K562 (cell line): ENCODE data around the gene SLC7A9. TPM values are rescaled to one million over a fixed set of nuclear protein-coding genes. Genes with fewer than 3 reads are reported as not detected.

Experiments
- ATAC-seq: fragments of 200-7000 bp; cut with Tn5 transposase; 3 replicates; pipeline ENCODE4 v1.9.1; 2020; ENCODE audit warnings: moderate library complexity
- BruUV-seq: library from RNA; stranded (reverse); fragments of 400-500 nt; replicated peaks from 2 replicates; lab custom pipeline; 2021; lab: Mats Ljungman, UMichigan
- CTCF ChIA-PET: fragments of 300-600 bp; formaldehyde crosslinking; extraction: SDS; loops from one replicate; lab custom pipeline; 2021; ENCODE audit warnings: low intra/inter-chr PET ratio; lab: Yijun Ruan, JAX
- POLR2A ChIA-PET: fragments of 300-600, 350-650 bp; sonication (Branson Sonifier 250); formaldehyde crosslinking; extraction: SDS; loops from one replicate; lab custom pipeline; 2021; ENCODE audit warnings: antibody characterized with exemption, inconsistent platforms; lab: Yijun Ruan, JAX
- DNase-seq, 4 experiments: peaks; one replicate each; pipeline versions ENCODE4 v3.0.0 to v3.0.0-alpha.2; 2011 to 2018; ENCODE audit warnings: low spot score in 3 of 4, mixed read lengths in 3 of 4; ENCODE audit errors: extremely low read depth in 1 of 4
- FAIRE-seq: peaks from 2 replicates; lab custom pipeline; 2011; peaks lifted over from hg19 to GRCh38; lab: Jason Lieb, UNC
- H2AFZ ChIP-seq: 2 replicates; pipeline ENCODE4 v1.6.0; 2011; ENCODE audit warnings: low read depth, low read length, control low read depth, inconsistent platforms
- H3K27ac ChIP-seq: fragments of 200-600 bp; 3 replicates; pipeline ENCODE4 v1.8.0; 2011; ENCODE audit warnings: low read depth, mild to moderate bottlenecking, control low read depth, inconsistent platforms, low read length, moderate library complexity, mixed read lengths; ENCODE audit errors: extremely low read depth
- H3K27me3 ChIP-seq, 2 experiments: fragments of 300-600 bp in 1 of 2; 2 replicates in 1 of 2; 3 replicates in 1 of 2; pipeline versions ENCODE4 v1.6.0 to v1.8.0; 2011; ENCODE audit warnings: inconsistent platforms in 2 of 2, low read length in 2 of 2, mild to moderate bottlenecking in 1 of 2, mixed read lengths in 1 of 2, moderate library complexity in 1 of 2; ENCODE audit not compliant: control insufficient read depth in 2 of 2, insufficient read depth in 2 of 2
- H3K36me3 ChIP-seq: fragments of 300-600 bp; 3 replicates; pipeline ENCODE4 v1.8.0; 2011; ENCODE audit warnings: mild to moderate bottlenecking, low read length, inconsistent platforms; ENCODE audit not compliant: control insufficient read depth, insufficient read depth
- H3K4me1 ChIP-seq, 2 experiments: fragments of 200-600 bp in 1 of 2; replicated peaks in 1 of 2; 2 replicates in 1 of 2; 3 replicates in 1 of 2; pipeline versions ENCODE4 v1.5.1 to v1.8.0; 2011; ENCODE audit warnings: inconsistent platforms in 2 of 2, low read length in 2 of 2, mild to moderate bottlenecking in 1 of 2, mixed read lengths in 1 of 2, moderate library complexity in 1 of 2; ENCODE audit not compliant: control insufficient read depth in 2 of 2, insufficient read depth in 2 of 2
- H3K4me2 ChIP-seq: 2 replicates; pipeline ENCODE4 v1.6.1; 2011; ENCODE audit warnings: low read length, control low read depth, inconsistent platforms, mixed read lengths; ENCODE audit not compliant: insufficient read depth
- H3K4me3 ChIP-seq: fragments of 200-600 bp; sonication (generic), shearing (Covaris generic); 2 replicates; pipeline ENCODE4 v1.5.1; 2016; ENCODE audit warnings: control low read depth, inconsistent platforms
- H3K79me2 ChIP-seq: fragments of 200-600 bp; 3 replicates; pipeline ENCODE4 v1.8.0; 2011; ENCODE audit warnings: low read length, inconsistent platforms; ENCODE audit not compliant: control insufficient read depth, insufficient read depth
- H3K9ac ChIP-seq, 2 experiments: 2 replicates each; pipeline versions ENCODE4 v1.6.0 to v1.6.1; 2011; ENCODE audit warnings: low read depth in 2 of 2, low read length in 2 of 2, control low read depth in 1 of 2, inconsistent platforms in 1 of 2, mild to moderate bottlenecking in 1 of 2, mixed read lengths in 1 of 2; ENCODE audit not compliant: insufficient read depth in 1 of 2
- H3K9me1 ChIP-seq: one replicate; pipeline ENCODE4 v1.6.0; 2011; ENCODE audit warnings: inconsistent platforms, mild to moderate bottlenecking, low read length, moderate library complexity; ENCODE audit not compliant: control insufficient read depth, insufficient read depth
- H3K9me3 ChIP-seq: replicated peaks from 2 replicates; pipeline ENCODE4 v1.5.1; 2011; ENCODE audit warnings: low read depth, low read length, inconsistent platforms; ENCODE audit not compliant: control insufficient read depth, insufficient read depth
- H4K20me1 ChIP-seq: replicated peaks from 2 replicates; pipeline ENCODE4 v1.6.1; 2011; ENCODE audit warnings: low read length, inconsistent platforms, mixed read lengths; ENCODE audit not compliant: control insufficient read depth, insufficient read depth
- EP300 ChIP-seq: IDR thresholded peaks from 2 replicates; pipeline ENCODE4 v1.6.1; 2012; ENCODE audit warnings: low read length, improper control_type of control experiment
- HINFP ChIP-seq: fragments of 450-650 bp; conservative IDR thresholded peaks from 2 replicates; pipeline ENCODE4 v1.6.1; 2016; ENCODE audit warnings: missing genetic modification characterization, low read depth, mild to moderate bottlenecking, control low read depth, missing compliant biosample characterization
- KDM1A ChIP-seq, 2 experiments: fragments of 450-650 bp; IDR thresholded peaks; 2 replicates each; pipeline ENCODE4 v1.6.1; 2016; ENCODE audit warnings: mild to moderate bottlenecking in 2 of 2
- OTX1 ChIP-seq: fragments of 450-650 bp; formaldehyde crosslinking; IDR thresholded peaks from 2 replicates; pipeline ENCODE4 v1.4.0; 2022; ENCODE audit warnings: mild to moderate bottlenecking
- RBM15 ChIP-seq: fragments of 200-400 bp; formaldehyde crosslinking; IDR thresholded peaks from 2 replicates; pipeline ENCODE4 v1.6.1; 2018; ENCODE audit warnings: mild to moderate bottlenecking, low read length, moderate library complexity; ENCODE audit not compliant: insufficient read depth
- SLC30A9 ChIP-seq: fragments of 250-450 bp; sonication (Bioruptor Pico); IDR thresholded peaks from 2 replicates; pipeline ENCODE4 v1.8.0; 2022; ENCODE audit warnings: mild to moderate bottlenecking, moderate library complexity
- ZFP36 ChIP-seq: fragments of 150-350 bp; IDR thresholded peaks from 2 replicates; pipeline ENCODE4 v1.6.1; 2018; ENCODE audit warnings: low read length, low read depth; ENCODE audit not compliant: partially characterized antibody
- WGBS: fragments of 100-300 bp; shearing (Covaris generic); methylation state at CpG from one replicate; pipeline ENCODE4 v1.1.6; 2016; ENCODE audit warnings: low coverage, mixed read lengths; ENCODE audit not compliant: insufficient coverage; ENCODE audit errors: missing lambda C conversion rate; 5-methylcytosine and 5-hydroxymethylcytosine counted together
- in situ Hi-C: fragments of 300-500 bp; cut with MboI; formaldehyde crosslinking; loops from 4 replicates; pipeline ENCODE4 v1.15.0; 2018; ENCODE audit warnings: inconsistent platforms, mixed read lengths
- intact Hi-C: fragments of 100-400 bp; cut with micrococcal nuclease; formaldehyde crosslinking; loops from 2 replicates; pipeline ENCODE4 v1.14.2; 2022
- polyA plus RNA-seq, 8 experiments: library from polyadenylated mRNA; depleted of rRNA in 4 of 8; stranded (reverse) in 5 of 8; unstranded in 3 of 8; fragments of >200 nt; fragmentation: Nextera tagmentation in 2 of 8; fragmentation: Illumina TruSeq in 1 of 8; extraction: Ambion mirVana in 2 of 8; extraction: Trizol in 1 of 8; gene quantifications; 2 replicates each; pipeline versions ENCODE4 v1.2.1 to v1.2.3, GENCODE V29; 2011 to 2014; ENCODE audit warnings: inconsistent platforms in 1 of 8, missing spikeins in 1 of 8
- total RNA-seq, 7 experiments: library from RNA; depleted of rRNA in 6 of 7; stranded (reverse); fragments of >200 nt in 6 of 7; fragmentation: Illumina TruSeq in 2 of 7; extraction: Trizol in 2 of 7; gene quantifications; 2 replicates each; pipeline versions ENCODE4 v1.2.1 to v1.2.3, GENCODE V29; 2011 to 2021; ENCODE audit warnings: low replicate concordance in 1 of 7
- TF ChIP-seq, protein P1 (sequence below): sonication (generic); formaldehyde crosslinking; IDR thresholded peaks from 2 replicates; pipeline ENCODE4 v1.8.0; 2022; ENCODE audit warnings: missing genetic modification reagents, mild to moderate bottlenecking, moderate library complexity, borderline replicate concordance
- TF ChIP-seq, protein P2 (sequence below): fragments of 250-450 bp; sonication (Bioruptor Pico); IDR thresholded peaks from 2 replicates; pipeline ENCODE4 v1.4.0; 2020; ENCODE audit warnings: mild to moderate bottlenecking, moderate library complexity

Gene SLC7A9
- total and polyA plus RNA-seq, 9 of the 15 experiments (the other 6 are each of a cell fraction or from before 2014, with no cell fraction given) = not detected

DNA sequence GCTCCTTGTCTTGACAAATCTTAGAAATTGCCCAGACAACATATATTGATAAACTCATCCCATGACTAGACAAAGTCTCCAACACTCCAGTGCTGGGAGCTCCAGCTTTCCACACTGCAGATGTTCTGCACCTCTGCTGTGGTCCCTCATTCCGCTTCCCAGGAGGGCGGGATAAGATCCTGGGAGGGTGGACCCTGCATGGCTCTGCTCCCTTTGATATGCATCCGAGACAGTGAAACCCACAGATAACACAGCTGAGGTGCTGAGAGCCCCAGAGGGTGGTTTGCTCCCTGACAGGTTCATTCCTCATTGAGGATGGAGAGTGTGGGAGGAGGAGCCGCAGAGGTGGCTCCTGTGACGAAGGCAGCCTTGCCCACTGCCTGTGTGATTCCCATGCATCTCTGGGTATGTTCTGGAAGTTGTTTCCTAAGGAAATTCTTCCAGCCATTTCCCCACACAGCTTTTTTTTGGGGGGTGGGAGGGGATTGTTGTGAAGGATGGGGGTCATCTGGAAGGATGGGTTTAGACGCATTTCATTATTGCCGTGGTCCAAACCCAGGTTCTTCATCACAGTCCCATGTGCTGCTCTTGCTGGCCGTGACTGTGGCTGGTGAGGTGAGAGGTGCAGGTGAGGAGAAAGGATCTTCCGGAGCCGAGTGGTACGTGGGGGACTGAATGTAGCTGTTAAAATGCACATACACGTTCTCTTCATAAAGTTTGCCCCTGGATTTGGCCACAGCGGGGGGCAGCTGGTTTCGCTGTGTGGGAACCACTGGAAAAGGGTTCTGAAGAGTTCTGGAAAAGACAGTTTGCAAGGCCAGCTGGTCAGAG lies 46.4 kb downstream of the SLC7A9 start (continued):
- TF ChIP-seq, protein P1, sequence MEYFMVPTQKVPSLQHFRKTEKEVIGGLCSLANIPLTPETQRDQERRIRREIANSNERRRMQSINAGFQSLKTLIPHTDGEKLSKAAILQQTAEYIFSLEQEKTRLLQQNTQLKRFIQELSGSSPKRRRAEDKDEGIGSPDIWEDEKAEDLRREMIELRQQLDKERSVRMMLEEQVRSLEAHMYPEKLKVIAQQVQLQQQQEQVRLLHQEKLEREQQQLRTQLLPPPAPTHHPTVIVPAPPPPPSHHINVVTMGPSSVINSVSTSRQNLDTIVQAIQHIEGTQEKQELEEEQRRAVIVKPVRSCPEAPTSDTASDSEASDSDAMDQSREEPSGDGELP (CRISPR knock-in tag) = no peak
- TF ChIP-seq OTX1 (CRISPR knock-in tag) (no peak), ZFP36 (no peak)

DNA sequence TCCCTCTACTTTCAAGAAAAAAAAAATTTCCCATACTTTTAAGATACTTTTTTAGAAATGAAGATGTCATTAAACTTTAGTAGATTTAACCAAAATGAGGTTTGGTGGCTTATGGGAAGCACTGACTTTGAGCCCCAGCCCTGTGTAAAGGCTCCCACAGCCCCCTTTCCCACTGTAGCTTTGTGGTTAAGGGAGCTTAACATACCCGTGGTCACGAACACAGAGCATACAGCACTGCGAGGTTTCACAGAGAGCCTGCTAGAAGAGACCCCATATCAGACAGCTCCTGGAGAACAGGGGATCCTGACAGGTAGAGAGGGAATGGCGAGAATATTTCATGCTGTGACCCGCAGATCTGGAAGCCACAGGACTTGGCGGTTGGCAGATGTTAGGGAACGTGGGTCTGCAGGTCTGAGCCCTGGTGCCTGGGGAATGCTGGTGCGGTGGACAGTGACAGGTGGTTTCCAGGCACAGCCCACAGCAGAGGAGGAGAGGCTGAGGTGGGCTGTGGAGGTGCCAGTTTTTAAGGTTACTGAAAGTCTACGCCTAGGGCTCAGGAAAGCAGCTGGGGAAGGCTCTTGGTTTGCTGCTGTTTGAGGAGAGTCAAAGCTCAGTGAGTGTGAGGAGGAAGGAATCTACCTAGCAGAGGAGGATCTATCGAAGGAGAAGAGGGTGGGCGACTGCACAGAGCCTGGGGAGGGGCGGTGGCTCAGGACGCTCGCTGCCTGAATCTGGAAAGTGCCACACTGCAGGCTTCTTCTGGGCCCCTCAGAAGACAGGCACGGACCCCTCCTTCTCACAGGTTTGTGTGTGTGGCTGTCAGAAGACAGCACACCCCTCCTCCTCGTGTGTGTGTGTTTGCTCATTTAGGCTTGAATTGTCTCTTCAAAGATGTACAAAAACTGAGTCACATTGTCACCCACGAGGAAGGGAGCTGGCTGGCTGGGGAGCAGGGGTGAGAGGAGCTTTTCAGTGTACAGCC lies 49.9 kb downstream of the SLC7A9 start:
- no peaks in the 10 kb centered on the region for H3K79me2 ChIP-seq
- no peak overlapping the region for H3K4me2 ChIP-seq
- peaks cover 27 to 64% of the 10 kb centered on the region in 2 experiments for H3K27me3 ChIP-seq
- peaks cover 5% of the 10 kb centered on the region; the same call in 1 of the 2 replicates for H4K20me1 ChIP-seq
- DNase-seq (no peak), FAIRE-seq (no peak), ATAC-seq (no peak)
- no TSS peak for BruUV-seq
- no peaks in the 10 kb centered on the region for H3K9me3 ChIP-seq
- no peak overlapping the region for H3K9ac ChIP-seq
- 0% methylated on average over 17 of the region's 17 CpGs for WGBS
- no peaks in the 10 kb centered on the region for H3K9me1 ChIP-seq
- ChIA-PET CTCF (no interaction called here), POLR2A (interaction anchor here (0.6 to 2.2 kb wide), 3 partner anchors 10 to 39 kb away, joined by 3 to 9 read pairs (median 3); no protein-coding TSS in a partner anchor)
- intact Hi-C loops = no loop called here
- peaks cover 0 to 5% of the 10 kb centered on the region in 2 experiments; a peak in 1 of 5 replicates for H3K4me1 ChIP-seq
- no peak overlapping the region for H3K4me3 ChIP-seq
- H3K36me3 ChIP-seq = no peaks in the 10 kb centered on the region
- no peak overlapping the region for H3K27ac ChIP-seq
- in situ Hi-C loops = no loop called here
- H2AFZ ChIP-seq = no peak overlapping the region
- no peak for TF ChIP-seq HINFP
- TF ChIP-seq KDM1A (IDR thresholded peaks at IDR 0.05) = no peak
- no peak for TF ChIP-seq RBM15
- TF ChIP-seq SLC30A9 = no peak
- no peak for TF ChIP-seq EP300
- TF ChIP-seq, protein P2, sequence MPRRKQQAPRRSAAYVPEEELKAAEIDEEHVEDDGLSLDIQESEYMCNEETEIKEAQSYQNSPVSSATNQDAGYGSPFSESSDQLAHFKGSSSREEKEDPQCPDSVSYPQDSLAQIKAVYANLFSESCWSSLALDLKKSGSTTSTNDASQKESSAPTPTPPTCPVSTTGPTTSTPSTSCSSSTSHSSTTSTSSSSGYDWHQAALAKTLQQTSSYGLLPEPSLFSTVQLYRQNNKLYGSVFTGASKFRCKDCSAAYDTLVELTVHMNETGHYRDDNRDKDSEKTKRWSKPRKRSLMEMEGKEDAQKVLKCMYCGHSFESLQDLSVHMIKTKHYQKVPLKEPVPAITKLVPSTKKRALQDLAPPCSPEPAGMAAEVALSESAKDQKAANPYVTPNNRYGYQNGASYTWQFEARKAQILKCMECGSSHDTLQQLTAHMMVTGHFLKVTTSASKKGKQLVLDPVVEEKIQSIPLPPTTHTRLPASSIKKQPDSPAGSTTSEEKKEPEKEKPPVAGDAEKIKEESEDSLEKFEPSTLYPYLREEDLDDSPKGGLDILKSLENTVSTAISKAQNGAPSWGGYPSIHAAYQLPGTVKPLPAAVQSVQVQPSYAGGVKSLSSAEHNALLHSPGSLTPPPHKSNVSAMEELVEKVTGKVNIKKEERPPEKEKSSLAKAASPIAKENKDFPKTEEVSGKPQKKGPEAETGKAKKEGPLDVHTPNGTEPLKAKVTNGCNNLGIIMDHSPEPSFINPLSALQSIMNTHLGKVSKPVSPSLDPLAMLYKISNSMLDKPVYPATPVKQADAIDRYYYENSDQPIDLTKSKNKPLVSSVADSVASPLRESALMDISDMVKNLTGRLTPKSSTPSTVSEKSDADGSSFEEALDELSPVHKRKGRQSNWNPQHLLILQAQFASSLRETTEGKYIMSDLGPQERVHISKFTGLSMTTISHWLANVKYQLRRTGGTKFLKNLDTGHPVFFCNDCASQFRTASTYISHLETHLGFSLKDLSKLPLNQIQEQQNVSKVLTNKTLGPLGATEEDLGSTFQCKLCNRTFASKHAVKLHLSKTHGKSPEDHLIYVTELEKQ (CRISPR knock-in tag) = no peak
